ENCODE results near the gene PDE4D.
"Not testable (repeated sequence)": the region's sequence is repeated elsewhere in the genome, so short reads cannot be mapped to it uniquely, and the experiment has no call there.

PDE4D gene

GRCh38 chr5:59069438-59070079 lies 824.0 kb downstream of the PDE4D start:
- in situ Hi-C loops (cut with HindIII; ENCODE audit: low sequenced_read_pairs), result no loop called here

DNA sequence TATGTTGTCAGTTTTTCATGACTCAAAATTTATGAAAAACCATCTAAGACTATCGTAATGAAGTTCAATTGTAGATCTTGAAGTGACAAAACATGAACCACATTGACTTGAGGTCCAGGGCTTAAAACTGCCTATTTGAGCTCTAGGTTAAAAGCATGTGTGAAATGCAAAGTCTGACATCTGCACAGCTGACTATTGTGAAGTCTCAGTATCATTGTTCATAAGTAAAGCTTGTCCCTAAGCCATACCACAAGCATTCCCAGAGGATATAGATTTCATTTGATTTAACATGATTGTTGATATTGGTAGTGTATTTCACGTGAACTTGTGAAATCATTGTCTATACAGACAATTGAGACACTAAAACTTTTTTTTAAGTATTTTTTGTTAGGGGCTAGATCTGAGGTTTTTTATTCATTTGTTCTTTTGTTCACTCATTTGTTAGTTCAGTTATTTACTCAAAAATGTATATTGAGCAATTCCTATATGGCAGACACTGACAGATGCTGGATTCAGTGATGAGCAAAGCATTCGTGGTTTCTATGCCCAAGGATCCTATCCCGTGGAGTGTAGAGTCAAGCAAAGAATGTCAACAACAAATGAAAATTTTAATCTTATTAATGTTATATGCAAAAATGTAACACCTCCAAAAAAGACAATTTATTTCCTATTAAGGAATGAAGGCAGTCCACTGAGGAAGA lies 825.4 kb downstream of the PDE4D start:
- in situ Hi-C loops (cut with HindIII; ENCODE audit: low sequenced_read_pairs), result no loop called here

DNA sequence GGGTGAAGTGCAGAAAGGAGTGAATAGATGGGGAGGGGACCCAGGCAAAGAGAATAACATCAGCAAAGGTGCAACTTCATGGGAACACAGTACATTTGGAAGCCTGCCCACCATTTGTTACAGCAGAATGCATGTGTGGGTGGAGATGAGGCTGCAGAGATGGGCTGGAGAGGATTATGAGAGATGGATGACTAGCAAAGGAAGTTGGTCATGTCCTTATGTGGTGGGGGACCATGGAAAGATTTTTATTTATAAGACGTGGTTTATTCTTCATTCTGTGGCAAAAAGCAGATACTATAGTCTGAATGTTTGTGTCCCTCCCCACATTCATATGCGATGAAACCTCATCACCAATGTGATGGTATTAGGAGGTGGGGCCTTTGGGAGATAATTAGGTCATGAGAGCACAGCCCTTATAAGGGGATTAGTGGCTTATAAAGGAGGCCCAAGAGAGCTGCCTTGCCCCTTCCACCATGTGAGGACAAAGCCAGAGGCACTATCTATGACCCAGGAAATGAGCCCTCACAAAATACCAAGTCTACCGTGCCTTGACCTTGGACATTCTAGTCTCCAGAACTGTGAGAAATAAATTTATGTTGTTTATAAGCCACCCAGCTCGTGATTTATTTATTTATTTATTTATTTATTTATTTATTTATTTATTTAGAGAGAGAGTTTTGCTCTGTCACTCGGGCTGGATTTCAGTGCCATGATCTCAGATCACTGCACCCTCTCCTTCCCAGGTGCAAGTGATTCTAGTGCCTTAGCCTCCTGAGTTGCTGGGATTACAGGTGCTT lies 827.0 kb downstream of the PDE4D start:
- in situ Hi-C loops (cut with HindIII; ENCODE audit: low sequenced_read_pairs), result no loop called here

DNA sequence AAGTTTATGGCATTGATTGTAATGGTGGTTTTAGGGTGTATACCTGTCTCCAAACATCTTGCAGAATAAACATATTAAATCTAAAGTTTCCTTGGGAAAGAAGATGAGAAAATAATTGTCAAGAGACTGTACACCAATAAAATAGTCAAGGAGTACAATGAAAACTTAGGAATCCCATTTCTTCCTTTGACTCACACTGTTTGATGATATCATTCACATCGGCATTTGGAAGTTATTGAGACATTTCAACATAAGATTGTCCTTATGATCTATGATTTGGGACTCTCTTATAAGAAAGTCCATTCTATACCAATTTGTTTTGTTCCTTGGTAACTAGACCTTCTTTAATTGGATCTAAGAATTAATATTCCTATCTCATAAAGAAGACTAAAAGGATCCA lies 828.0 kb downstream of the PDE4D start:
- in situ Hi-C loops (cut with HindIII; ENCODE audit: low sequenced_read_pairs), result no loop called here

DNA sequence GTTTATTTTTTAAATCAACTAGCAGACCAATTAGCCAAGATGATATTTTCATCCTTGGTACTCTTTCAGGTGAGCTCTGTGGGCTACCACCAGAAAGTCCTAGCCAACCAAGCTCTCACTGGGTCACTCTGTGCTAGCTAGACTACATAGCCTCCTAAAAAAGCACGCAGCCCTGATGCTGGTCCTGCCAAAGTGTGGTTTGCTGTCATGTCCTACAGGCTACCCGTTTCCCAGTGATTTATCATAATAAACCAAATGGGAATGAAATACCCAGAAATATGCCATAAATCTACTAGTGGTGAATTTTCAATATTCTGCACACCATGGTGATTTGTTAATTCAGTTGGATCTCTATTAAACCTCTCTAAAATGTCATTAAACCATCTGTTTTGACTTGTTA lies 829.2 kb downstream of the PDE4D start:
- in situ Hi-C loops (cut with HindIII; ENCODE audit: low sequenced_read_pairs), result no loop called here

DNA sequence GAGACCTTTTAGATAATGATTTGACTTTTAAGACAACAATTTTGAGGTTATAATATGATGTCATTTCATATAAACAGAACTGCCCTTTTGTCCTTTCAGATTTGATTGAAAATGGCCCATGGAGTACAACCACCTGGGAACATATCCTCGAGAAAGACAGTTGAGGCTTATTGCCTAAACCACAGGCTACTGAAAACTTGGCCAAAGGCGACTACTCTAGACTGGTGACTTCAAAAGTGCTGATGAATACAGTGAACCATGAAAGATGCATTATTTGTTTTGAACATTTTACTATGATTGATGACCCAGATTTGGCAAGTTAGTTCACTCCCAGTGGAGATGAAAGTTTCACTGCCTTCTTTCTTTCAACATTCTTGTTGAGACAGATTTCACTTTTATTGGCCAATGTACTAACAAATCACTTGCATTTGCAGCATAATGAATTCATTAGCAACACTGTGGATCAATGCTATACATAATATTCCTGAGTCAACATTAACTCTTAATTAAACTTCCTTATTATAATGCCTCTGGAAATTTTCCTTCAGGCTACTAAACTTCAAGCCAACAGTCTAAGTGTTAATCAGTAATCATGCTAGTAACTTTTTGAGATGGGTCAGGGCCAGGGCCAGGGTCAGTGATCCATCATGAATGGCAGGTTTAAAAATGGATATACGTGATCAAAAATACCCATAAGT lies 830.4 kb downstream of the PDE4D start:
- in situ Hi-C loops (cut with HindIII; ENCODE audit: low sequenced_read_pairs), result no loop called here

DNA sequence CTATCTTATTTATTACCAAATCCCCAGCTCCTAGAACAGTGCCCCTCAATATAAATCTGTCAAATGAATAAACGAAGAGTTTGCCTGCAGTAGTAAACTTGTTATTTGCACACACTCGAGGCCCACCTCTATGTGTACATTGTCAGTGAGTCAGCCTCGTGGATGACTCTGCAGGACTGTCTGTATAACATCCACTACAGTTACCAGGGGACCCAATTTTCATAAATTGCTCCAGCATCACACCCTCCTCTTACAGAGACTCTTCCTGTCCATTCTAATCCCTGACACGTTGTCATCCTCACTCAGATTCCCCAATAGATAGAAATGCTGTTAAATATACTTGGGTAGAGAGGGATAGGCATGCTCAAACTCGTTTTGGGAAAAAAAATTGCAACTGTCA lies 832.1 kb downstream of the PDE4D start:
- in situ Hi-C loops (cut with HindIII; ENCODE audit: low sequenced_read_pairs), result no loop called here

- in situ Hi-C loops (cut with HindIII; ENCODE audit: low sequenced_read_pairs), result no loop called here
Measured at GRCh38 chr5:59058969-59059687, 834.4 kb downstream of the PDE4D start.

GRCh38 chr5:59058237-59058636 lies 835.3 kb downstream of the PDE4D start:
- in situ Hi-C loops (cut with HindIII; ENCODE audit: low sequenced_read_pairs), result no loop called here

DNA sequence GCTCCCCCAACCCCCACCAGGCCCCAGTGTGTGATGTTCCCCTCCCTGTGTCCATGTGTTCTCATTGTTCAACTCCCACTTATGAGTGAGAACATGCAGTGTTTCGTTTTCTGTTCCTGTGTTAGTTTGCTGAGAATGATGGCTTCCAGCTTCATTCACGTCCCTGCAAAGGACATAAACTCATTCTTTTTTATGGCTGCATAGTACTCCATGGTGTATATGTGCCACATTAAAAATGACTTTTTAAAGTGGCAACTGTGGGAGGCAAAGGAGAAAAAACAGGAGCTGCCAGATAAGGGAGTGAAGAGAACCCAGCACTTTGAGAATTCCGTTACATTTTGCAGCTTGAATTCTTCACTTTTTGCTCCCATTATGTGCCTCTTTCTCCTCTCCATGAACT lies 836.9 kb downstream of the PDE4D start:
- in situ Hi-C loops (cut with HindIII; ENCODE audit: low sequenced_read_pairs), result not testable (repeated sequence)

DNA sequence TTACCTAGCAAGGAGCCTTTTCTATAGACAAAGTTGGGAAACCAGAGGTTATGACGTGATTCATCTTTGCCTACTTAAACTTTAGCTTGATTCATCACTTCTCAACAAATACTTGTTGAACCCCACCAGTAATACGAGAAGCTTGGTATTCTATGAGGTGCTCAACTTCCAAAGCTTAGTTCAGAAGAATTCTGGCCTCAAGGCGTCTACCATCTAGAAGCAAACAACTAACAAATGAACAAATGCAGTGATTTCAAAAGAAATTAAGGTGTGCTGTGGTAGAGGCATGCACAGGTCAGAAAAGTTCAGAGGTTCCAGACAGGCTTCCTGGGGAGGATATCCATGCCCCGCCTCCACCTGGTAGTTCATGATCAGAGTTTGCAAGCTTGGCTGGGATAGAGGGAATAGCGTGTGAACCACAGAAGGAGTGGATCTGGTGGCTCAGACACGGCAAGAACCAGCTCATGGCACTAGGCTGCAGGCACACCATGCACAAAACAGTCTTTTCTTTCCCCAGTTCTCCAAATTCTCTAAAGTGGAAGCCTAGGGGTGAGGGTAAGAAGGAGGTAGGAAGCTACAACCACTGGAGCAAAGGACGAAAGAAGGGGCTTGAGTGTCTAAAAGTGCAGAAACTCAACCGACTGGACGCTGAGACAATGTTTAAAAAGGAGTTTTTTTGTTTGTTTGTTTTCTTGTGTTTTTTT lies 837.6 kb downstream of the PDE4D start:
- in situ Hi-C loops (cut with HindIII; ENCODE audit: low sequenced_read_pairs), result no loop called here

- in situ Hi-C loops (cut with HindIII; ENCODE audit: low sequenced_read_pairs), result no loop called here
Measured at GRCh38 chr5:59054963-59055528, 838.5 kb downstream of the PDE4D start.

GRCh38 chr5:59051951-59052350 lies 841.6 kb downstream of the PDE4D start:
- in situ Hi-C loops (cut with HindIII; ENCODE audit: low sequenced_read_pairs), result no loop called here

GRCh38 chr5:59049095-59049494 lies 844.4 kb downstream of the PDE4D start:
- in situ Hi-C loops (cut with HindIII; ENCODE audit: low sequenced_read_pairs), result no loop called here

DNA sequence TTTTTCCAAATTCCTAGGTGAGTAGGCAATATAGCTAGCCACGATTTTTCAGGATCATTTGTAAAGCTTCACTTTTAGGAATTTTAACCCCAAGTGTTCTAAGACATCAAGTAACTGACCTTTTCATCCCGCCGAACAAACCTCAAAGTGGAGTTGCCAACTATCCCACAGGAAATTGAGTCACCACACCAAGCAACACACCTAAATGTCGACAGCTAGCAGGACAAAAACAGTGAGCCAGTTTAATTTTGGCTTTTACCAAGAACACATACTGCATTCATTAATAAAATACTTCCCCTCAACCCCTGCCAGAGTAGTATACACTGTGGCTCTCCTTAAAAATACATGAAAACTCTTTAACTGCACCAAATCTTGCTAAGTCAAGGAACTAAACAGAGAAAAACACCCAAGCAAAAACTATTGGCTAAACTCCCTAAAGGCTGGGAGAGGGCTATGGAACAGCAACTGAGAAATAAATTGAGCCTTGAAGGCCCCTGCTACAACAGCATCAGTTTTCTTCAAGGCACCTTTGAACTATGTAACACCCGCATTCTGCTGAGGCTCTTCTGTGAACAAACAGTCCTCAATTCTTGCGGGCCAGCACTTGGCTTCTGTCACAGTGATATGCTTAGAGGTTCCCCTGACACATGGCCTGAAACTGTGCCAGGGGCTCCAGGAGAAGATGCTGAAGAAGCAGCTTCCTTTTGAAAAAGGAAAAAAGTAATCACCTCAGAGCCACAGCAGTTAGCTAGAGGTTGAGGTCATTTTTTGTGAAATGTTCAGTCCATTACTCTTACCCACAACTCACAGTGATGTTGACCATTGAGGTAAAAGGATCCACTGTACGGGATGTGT lies 851.1 kb downstream of the PDE4D start:
- in situ Hi-C loops (cut with HindIII; ENCODE audit: low sequenced_read_pairs), result no loop called here

DNA sequence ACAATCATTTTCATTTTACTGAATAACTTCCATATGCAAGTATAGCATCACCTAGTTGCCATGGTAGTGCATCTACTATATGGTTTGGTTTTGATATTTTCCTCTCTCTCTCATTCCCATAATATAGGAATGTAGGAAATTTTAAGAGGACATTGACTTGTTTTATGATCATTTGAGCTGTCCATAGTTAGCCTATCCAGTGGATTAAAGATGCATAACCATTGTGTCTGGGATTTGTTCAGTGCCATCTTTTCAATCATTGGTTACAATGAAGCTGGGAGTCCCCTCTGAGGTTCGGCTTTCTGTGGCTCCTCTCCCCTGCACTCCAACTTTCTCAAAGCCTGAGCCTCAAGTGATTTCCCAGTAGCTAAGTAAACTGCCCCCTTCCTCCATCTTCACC lies 852.2 kb downstream of the PDE4D start:
- in situ Hi-C loops (cut with HindIII; ENCODE audit: low sequenced_read_pairs), result no loop called here

DNA sequence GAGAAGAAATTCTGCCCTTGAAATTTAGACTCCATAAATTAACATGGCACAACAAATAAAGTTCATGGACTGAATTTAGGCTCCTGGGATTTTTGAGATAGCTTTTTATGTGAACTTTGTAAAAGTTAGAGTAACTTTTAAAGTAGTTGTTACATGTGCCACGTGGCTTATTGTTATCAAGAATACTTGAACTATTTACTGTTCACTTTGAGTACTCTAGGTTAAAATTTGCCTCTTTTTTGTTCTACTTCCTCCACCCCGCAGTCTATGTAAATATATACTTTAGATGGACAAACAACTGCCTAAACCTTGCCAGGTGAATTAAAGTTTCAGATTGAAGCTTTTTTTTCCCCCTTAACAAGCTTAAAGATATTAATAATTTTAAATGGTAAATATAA lies 852.7 kb downstream of the PDE4D start:
- in situ Hi-C loops (cut with HindIII; ENCODE audit: low sequenced_read_pairs), result no loop called here

DNA sequence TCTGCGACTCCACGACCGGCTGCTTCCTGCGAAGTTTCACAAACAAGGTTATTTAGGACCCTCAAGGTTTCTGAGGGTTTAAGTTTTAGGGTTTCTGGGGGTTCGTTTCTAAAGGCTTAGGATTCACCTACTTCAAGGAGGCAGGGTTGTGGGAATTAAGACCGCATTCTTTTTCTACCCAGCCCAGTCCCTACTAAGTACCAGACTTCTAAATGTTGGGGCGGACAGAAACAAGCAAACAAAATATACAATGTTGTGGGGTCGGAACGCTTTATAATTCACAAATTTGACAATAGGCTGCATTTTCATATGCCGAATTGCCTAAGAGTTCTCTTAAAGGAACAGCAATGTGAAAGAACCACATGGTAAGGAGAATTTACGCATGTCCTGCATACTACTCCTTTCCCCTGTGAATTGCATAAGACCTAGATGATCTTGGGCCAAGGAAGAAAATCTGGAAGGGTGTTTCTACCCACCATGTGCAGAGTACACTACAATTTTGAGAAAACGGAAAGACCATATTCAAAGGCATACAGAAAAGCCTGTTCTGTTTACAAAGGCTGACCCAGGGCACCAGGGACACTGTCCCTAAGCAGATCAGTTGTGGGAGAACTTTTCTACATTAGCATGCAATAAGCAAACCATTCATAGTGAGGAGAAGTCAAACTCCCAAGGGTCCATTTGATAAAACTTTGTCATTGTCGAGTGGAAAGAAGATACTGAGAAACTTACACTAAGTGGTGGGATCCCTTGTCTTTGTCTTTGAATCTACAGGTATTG lies 853.3 kb downstream of the PDE4D start:
- in situ Hi-C loops (cut with HindIII; ENCODE audit: low sequenced_read_pairs), result no loop called here
